Endometrial microvascular endothelial cells (primary cell): ENCODE data around the gene SNX20. TPM values are rescaled to one million over a fixed set of nuclear protein-coding genes. Genes with fewer than 3 reads are reported as not detected.

ENCODE experiments used
- in situ Hi-C: cut with HindIII; loops from 2 replicates; pipeline ENCODE4 v1.10.0; 2017; ENCODE audit warnings: low sequenced_read_pairs, low pct_unique_long_range_greater_than_20kb; ENCODE audit errors: inconsistent ontology term
- total RNA-seq: library from RNA; depleted of rRNA; stranded (reverse); fragments of >200 nt; gene quantifications from one replicate; pipeline ENCODE4 v1.2.3, GENCODE V29; 2015; ENCODE audit errors: inconsistent ontology term

Gene SNX20
- total RNA-seq, 1 donor from 2014 or later: not detected

GRCh38 chr16:50667497-50668367, 13.4 kb downstream of the SNX20 start:
- in situ Hi-C loops: no loop called here

GRCh38 chr16:50666658-50667496, 14.2 kb downstream of the SNX20 start:
- in situ Hi-C loops: no loop called here

- in situ Hi-C loops: no loop called here
Measured at GRCh38 chr16:50665128-50665878, 15.8 kb downstream of the SNX20 start.

- in situ Hi-C loops: no loop called here
Measured at GRCh38 chr16:50664270-50664669, 16.8 kb downstream of the SNX20 start.

- in situ Hi-C loops: no loop called here
Measured at GRCh38 chr16:50662306-50662940, 18.7 kb downstream of the SNX20 start.

GRCh38 chr16:50659806-50660205, 21.3 kb downstream of the SNX20 start:
- in situ Hi-C loops: no loop called here

- in situ Hi-C loops: no loop called here
Measured at GRCh38 chr16:50657241-50657640, 23.9 kb downstream of the SNX20 start.

GRCh38 chr16:50655558-50656055, 25.5 kb downstream of the SNX20 start:
- in situ Hi-C loops: no loop called here

- in situ Hi-C loops: no loop called here
Measured at GRCh38 chr16:50653633-50654519, 27.2 kb downstream of the SNX20 start.

- in situ Hi-C loops: no loop called here
Measured at GRCh38 chr16:50652836-50653425, 28.2 kb downstream of the SNX20 start.

GRCh38 chr16:50651835-50652438, 29.2 kb downstream of the SNX20 start:
- in situ Hi-C loops: no loop called here

GRCh38 chr16:50646345-50646744, 34.8 kb downstream of the SNX20 start:
- in situ Hi-C loops: no loop called here

- in situ Hi-C loops: no loop called here
Measured at GRCh38 chr16:50645563-50646220, 35.4 kb downstream of the SNX20 start.

GRCh38 chr16:50644729-50645128, 36.4 kb downstream of the SNX20 start:
- in situ Hi-C loops: no loop called here

- in situ Hi-C loops: no loop called here
Measured at GRCh38 chr16:50644245-50644644, 36.9 kb downstream of the SNX20 start.

GRCh38 chr16:50643192-50643591, 37.9 kb downstream of the SNX20 start:
- in situ Hi-C loops: no loop called here
